A549 treated with Hydrocortisone at 1 μM for 4 hours (cell line): ENCODE data around the gene HOXD13. TPM values are rescaled to one million over a fixed set of nuclear protein-coding genes. Genes with fewer than 3 reads are reported as not detected.

Experiments
- total RNA-seq: library from RNA; stranded (reverse); fragments of 200-300 nt; extraction: Qiagen RNA extraction; gene quantifications from 5 replicates; pipeline ENCODE4 v1.2.3, GENCODE V29; 2022

The HOXD13 gene
- total RNA-seq: 0.13 to 0.26 TPM (median 0.15 TPM) in 5 replicates

DNA sequence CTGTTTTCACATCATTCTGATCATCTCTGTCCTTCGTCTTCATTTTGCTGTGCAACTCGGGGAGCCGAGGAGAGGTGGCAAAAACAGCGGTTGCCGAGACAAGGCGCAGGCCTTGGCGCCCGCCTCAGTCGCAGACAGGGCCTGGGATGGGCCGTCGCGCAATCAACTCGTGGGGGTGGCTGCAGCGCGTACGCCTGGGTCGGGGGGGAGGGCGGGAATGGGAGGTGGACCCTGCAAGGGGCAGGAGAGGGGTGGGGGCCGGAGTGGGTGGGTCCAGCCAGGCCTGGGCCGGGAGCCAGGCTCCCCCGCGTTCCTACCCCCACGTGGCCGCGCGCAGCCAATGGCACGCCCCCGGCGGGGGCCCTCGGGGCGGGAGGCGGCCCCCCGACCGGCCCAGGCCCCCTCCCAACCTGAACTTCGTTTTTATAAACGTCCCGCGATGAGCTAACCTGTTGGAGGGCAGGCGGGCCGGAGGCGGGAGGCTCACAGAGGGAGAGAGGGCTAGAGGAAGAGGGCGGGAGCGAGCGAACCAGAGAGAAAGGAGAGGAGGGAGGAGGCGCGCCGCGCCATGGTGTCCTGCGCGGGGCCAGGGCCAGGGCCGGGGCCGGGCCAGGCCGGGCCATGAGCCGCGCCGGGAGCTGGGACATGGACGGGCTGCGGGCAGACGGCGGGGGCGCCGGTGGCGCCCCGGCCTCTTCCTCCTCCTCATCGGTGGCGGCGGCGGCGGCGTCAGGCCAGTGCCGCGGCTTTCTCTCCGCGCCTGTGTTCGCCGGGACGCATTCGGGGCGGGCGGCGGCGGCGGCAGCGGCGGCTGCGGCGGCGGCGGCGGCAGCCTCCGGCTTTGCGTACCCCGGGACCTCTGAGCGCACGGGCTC lies at the start of gene HOXD13:
HOXD13 (plus strand) TSS at position 452 of the 875 bp plus-strand sequence; CDS start at position 622, 170 bp downstream.

DNA sequence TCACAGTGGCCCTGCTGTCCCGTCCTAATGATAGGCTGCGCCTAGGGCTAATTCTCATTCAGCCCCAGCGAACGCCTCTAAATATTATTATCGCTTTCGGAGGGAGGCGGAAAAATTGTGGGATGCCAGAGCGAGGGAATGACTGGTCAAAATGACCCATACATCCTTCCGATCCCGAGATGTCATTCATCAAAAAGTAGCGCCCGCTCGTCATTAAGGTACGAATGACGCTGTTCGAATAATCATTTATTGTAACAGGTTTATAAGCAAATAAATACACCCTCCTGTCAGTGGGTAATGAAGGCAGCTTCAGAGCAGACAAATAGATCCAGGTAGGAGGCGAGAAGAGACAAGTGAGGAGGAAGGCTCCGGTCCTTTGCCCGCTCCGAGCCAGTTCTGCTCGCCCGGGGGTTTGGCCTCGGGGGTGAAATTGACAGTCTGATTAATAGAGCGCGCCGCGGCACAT lies 8.7 kb upstream of the HOXD13 start, which contains the start of gene EVX2:
EVX2 (minus strand) TSS at position 167 of the 466 bp plus-strand sequence. CDS start 186 bp downstream, outside the sequence.

DNA sequence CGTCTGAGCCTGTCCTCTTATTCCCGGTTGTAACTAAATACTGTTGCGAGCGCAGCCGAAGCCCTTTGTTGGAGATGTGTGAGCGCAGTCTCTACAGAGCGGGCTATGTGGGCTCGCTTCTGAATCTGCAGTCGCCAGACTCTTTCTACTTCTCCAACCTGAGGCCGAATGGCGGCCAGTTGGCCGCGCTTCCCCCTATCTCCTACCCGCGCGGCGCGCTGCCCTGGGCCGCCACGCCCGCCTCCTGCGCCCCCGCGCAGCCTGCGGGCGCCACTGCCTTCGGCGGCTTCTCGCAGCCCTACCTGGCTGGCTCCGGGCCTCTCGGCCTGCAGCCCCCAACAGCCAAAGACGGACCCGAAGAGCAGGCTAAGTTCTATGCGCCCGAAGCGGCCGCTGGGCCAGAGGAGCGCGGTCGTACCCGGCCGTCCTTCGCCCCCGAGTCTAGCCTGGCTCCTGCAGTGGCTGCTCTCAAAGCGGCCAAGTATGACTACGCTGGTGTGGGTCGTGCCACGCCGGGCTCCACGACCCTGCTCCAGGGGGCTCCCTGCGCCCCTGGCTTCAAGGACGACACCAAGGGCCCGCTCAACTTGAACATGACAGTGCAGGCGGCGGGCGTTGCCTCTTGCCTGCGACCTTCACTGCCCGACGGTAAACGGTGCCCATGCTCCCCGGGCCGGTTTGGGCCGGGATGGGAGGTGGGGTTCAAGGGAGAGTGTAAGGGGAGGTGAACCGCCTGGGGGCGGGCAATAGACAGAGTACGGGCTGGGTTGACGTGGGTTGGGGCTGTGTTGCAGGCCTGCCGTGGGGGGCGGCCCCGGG lies 7.4 kb downstream of the HOXD13 start, which contains the start of gene HOXD12:
HOXD12 (plus strand) TSS at position 68 of the 819 bp plus-strand sequence; CDS start at position 75, 7 bp downstream.

DNA sequence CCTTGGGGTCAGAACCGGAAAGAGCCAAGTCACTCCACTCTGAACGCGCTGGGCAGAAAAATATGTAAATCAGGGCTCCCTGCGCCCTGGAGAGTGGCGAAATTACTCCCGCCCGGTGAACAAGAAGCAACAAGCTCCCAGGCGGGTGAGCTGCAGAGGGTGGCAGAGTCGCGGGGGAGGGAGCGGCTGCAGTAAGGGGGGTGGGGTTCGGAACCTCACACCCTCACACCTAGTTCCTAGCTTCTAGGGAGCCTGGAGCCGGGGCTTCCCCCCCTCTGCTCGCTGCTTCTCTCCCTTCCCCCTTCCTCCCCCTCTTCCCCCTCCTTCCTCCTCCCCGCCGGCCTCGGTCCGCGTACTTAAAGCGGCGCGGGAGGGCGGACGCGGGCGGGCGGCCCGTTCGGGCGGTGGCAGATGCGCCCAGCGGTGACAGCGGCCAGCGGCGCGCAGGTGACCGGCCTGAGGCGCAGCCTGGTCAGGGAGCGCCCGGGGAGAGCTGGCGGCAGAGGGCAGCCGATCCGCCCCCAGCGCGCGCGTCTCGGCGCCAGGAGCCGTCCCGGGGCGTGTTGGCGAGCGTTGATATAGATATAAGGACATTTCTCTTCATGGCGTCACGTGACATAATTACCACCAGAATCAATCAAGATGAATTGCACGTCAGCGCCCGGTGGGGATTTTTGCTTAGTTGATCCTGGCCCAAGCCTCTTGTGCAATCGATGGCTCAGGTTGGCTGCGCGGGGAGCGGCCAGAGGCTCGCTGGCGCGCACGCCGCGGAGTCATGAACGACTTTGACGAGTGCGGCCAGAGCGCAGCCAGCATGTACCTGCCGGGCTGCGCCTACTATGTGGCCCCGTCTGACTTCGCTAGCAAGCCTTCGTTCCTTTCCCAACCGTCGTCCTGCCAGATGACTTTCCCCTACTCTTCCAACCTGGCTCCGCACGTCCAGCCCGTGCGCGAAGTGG lies 14.3 kb downstream of the HOXD13 start, which contains the start of gene HOXD11:
HOXD11 (plus strand) TSS at position 700 of the 959 bp plus-strand sequence; CDS start at position 776, 76 bp downstream.

DNA sequence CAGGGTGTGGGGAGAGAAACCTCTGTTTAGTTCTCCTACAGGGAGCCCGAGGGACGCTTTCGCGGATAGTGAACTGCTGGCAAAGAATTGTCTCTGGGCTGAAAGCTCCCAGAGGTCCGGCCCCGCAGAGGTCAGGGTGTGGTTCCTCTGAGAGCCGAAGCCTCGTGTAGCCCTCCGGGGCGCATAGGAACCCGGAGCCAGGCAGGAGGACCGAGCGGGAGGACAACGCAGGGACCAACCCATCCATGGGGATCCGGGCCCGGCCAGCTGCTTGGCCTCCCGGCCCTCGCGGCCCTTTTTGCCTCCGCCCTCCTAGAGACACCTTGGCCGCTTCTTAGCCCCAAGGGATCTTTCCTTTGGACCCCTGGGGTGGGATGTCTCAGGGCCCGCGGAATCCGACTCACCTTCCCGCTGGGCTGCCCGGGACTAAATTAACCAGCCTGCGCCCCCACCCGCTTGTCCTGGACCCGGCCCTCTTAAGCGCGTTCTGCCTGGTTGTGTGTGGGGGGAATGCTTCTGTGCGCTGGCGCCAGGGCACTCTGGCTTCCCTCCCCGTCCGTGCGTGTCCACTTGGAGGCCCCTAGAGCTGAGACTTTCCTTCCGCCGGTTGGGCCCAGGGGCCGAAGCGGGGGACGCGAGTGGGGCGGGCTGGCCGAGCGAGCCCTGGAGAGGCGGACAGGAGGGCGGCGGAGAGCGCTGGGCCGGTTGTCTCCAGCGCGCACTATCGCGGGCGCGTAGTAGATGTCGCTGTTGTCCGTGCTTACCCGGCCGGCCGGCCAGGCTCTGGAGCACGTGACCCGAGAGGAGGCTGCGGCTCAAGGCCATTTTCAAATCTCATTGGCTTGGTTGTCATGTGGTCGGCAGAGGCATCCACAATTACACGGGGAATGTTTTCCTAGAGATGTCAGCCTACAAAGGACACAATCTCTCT lies 23.6 kb downstream of the HOXD13 start, which contains the start of gene HOXD10:
HOXD10 (plus strand) TSS at position 896 of the 931 bp plus-strand sequence. CDS start 56 bp downstream, outside the sequence.

DNA sequence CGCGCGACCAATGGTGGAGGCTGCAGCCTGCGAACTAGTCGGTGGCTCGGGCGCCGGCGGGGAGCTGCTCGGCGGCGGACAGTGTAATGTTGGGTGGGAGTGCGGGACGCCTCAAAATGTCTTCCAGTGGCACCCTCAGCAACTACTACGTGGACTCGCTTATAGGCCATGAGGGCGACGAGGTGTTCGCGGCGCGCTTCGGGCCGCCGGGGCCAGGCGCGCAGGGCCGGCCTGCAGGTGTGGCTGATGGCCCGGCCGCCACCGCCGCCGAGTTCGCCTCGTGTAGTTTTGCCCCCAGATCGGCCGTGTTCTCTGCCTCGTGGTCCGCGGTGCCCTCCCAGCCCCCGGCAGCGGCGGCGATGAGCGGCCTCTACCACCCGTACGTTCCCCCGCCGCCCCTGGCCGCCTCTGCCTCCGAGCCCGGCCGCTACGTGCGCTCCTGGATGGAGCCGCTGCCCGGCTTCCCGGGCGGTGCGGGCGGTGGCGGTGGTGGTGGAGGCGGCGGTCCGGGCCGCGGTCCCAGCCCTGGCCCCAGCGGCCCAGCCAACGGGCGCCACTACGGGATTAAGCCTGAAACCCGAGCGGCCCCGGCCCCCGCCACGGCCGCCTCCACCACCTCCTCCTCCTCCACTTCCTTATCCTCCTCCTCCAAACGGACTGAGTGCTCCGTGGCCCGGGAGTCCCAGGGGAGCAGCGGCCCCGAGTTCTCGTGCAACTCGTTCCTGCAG lies 30.3 kb downstream of the HOXD13 start, which contains the start of gene HOXD9:
HOXD9 (plus strand) TSS at position 37 of the 728 bp plus-strand sequence; CDS start at position 87, 50 bp downstream.

DNA sequence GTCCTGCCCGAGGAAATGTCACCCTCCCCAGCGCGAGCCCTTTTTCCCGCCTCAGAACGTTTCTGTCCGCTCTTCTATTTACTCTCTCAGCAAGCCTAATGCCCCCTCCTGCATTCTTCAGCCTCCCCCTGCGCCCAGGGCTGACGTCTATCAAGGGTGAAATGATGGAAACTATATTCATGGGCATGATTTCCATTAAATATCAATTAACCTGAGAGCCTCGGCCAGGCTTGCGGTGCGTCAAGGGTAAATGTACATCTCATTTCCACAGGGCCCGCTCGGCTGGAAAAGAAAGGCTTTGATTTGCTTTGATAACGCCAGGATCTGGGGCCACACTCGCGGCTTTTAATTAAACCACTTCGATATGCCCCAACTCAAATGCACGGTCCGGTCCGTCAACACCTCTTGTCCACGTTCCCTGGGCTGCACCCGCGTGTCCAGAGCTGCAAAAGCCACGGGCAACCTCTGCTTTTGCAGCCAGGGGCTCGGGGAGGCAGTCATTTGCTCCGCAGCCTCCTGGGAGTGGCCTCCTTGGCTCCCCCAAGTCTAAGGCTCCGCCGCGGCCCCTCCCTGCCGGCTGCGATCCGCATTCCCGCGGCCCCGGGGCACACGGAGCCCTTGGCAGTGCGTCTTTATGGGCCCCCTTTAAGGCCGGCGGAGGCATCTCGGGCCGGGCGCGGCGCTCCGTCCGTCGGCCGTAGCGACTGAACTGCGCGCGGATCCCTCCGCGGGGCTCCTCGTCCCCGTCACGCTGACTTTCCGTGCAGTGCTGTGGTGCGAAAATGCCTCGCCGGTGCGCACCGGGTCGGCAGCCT lies 36.7 kb downstream of the HOXD13 start, which contains the start of gene HOXD8:
HOXD8 (plus strand) TSS at position 724 of the 815 bp plus-strand sequence. CDS start 662 bp downstream, outside the sequence.

Other genes starting within 250 kb of the HOXD13 start
- 9.5 to 14.3 TPM (median 12.3 TPM) in 5 replicates for gene LNPK, start 90.5 kb upstream of the HOXD13 start, total RNA-seq
- gene EVX2, start 8.8 kb upstream of the HOXD13 start, total RNA-seq: not detected in 5 replicates
- gene HOXD12, start 7.1 kb downstream of the HOXD13 start, total RNA-seq: not detected in 5 replicates
- gene HOXD11, start 14.6 kb downstream of the HOXD13 start, total RNA-seq: 5.5 to 6.7 TPM (median 6.2 TPM) in 5 replicates
- 4.2 to 5.9 TPM (median 5.8 TPM) in 5 replicates for gene HOXD10, start 24.1 kb downstream of the HOXD13 start, total RNA-seq
- gene HOXD9, start 30.0 kb downstream of the HOXD13 start, total RNA-seq: 0.58 to 1.7 TPM (median 1.1 TPM) in 5 replicates
- gene HOXD8, start 37.0 kb downstream of the HOXD13 start, total RNA-seq: 4.7 to 6.0 TPM (median 5.3 TPM) in 5 replicates
- 0.14 to 0.61 TPM (median 0.39 TPM) in 5 replicates for gene HOXD4, start 58.8 kb downstream of the HOXD13 start, total RNA-seq
- gene HOXD3, start 64.6 kb downstream of the HOXD13 start, total RNA-seq: 0.08 to 0.18 TPM (median 0.17 TPM) in 4 of 5 replicates, not detected in the other
- gene HOXD1, start 95.9 kb downstream of the HOXD13 start, total RNA-seq: 0.15 to 0.27 TPM (median 0.22 TPM) in 5 replicates
- gene MTX2, start 176.7 kb downstream of the HOXD13 start, total RNA-seq: 39.4 to 43.7 TPM (median 41.9 TPM) in 5 replicates